GM18909 (cell line): Measurements from ENCODE around the gene ZNF385D.

Experiments used
- ATAC-seq: cut with Tn5 transposase; IDR thresholded peaks from one replicate; pipeline ENCODE4 v1.9.1; 2021; ENCODE audit warnings: mild to moderate bottlenecking; ENCODE audit not compliant: unreplicated experiment, poor library complexity

ZNF385D gene

DNA sequence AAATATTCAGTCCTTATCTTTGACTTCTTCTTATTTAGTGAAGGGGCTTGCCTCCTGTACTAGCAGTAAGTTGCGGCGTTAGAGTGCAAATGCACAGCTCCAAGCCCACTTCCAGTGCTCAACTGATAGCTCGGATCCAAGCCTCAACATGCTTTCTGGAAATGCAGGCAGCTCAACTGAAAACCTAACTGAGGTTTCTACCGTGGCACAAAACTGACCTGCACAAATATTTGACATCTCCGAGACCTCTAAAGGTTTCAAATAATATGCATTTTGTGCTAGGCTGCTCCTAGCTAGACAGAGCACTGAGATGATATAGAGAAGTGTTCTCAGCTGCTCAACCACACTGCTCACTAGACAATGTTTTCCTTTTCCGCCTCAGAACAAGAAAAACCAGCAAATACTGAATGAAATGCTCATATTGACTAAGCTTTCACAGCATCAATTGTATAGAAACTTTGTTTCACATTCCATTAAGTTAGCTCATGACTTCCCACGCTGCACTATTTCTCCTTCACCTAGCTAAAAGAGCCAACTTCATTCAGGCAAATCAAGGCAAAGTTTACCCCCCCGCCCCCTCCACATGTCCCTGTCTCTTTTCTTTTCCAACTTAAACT is 822 bp downstream of the ZNF385D start:
- ATAC-seq, result no peak

DNA sequence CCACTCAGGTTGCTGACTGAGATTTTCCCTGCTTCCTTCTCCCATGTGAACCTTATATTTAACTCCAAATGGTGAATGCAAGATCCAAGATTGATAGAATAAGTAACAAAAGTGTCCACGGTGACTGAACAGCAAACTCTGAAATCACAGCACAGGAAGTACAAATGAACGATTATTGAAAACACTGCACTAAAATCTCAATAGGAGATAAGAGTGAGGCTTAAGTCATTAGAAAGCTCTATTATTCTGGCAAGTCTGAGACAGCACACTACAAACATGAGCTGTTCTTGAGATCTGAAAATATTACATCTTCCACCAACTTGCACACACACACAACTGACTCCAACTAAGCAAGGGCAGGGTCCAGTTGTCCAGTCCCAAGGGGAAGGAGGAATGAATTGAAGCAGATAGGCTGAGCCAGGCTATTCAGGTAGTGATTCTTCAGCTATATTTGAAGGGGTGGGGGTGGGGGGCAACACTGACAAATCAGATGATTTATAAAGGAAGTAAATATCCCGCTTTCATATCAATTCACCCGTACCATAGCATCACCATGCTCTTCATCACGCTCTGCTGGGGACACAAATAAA is 2.9 kb downstream of the ZNF385D start:
- ATAC-seq, result no peak

DNA sequence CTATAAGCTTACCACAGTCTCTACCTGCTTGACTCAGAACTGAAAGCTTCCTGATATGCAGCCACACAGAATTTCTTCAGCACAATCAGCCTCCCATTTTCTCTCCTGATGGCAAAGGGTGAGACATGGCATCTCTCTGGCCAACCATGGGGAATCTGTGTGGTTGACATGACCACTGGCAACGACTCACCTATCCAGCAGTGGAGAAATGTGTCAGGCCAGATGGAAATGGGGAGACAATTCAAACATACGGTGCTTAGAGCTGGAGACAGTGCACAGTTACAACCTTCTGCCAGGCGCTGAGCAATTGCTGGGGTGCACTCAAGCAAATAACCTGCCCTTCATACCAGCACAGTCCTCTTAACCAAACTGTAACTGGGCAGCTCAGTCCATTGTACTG is 3.6 kb downstream of the ZNF385D start:
- ATAC-seq, result no peak

DNA sequence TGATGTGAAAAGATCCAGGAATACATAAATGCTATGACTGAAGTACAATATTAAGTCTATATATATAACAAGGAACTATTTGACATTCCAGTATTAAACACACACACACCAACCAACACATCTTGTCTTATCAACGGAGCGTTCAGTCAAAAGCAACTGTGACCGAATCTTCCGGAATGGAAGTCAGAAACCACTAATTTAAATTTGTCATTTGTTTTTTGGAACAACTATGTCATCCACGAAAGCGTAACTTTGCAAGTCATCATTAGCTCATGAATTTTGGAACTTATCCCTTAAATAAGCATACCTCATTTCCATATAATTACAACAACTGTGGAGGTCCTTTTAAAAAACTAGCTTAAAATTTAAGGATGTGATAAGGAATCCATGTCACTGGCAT is 5.0 kb downstream of the ZNF385D start:
- no peak for ATAC-seq

DNA sequence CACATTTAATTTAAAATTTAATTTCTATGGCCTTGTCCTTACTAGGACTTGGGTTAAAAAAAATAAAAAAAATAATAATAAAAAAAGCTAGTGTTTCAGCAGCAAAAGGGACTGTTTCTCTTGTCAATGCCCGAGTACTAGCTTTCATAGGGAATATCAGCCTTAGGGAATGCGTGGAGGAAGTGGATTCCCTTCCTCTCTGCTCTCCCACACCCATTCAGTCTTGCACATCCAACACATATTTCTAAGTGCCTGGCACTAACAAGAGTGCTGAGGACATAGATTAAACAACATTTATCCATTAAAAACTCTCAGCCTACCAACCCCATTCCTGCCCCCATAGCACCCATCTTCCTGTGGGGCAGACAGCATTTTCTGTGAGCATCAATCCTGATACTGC is 6.2 kb downstream of the ZNF385D start:
- ATAC-seq, result no peak

DNA sequence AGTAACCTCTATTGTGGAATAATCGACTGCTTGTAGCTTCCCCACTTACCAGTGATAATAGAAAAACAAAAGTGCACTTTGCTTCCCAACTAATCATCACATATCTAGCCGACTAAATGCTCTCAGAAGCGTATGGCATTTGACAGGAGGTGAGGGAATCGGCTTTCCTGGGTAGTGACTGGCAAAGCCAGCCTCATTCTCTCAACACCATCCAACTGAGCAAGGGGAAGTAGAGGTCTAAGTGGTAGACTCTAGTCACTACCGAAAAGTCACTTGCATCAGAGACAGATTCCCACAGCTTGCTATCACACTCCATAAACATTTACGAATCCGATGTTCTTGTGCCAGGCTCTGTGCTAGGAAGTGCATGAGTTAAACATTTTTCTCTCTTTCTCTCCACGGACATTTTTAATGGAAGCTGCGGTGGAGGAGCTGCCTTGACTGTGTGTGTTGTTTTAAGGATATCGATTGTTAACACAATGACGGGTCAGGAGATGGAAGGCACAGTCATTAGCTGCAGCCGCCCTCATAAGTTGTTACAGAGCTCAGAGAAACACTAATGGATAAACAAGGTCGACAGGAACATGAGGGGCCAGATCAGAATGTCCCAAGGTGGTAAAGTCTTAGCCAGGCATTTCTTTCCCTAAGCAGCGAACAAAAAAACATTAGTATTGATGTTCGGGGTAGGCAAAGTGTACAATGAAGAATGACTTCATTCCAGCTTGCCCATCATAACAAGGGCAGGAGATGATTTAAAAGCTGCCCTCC is 11.9 kb downstream of the ZNF385D start:
- no peak for ATAC-seq

DNA sequence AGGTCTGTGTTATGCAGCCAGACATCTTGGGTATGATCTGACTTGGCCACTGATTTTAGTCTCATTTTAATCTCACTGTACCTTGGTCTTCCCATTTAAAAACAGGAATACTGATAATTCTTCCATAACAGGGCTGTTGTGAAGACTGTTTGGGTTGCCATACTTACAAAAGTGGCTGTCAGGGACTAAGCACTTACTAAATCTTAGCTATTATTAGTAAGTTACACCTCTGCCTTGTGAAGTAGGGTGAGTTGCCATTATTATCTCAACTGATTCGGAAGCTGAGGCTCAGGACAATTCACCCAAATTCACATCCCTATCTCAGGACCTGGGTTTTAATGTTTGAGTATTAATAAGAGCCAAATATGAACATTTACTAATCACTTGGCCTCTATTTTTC is 12.7 kb downstream of the ZNF385D start:
- ATAC-seq, result no peak

DNA sequence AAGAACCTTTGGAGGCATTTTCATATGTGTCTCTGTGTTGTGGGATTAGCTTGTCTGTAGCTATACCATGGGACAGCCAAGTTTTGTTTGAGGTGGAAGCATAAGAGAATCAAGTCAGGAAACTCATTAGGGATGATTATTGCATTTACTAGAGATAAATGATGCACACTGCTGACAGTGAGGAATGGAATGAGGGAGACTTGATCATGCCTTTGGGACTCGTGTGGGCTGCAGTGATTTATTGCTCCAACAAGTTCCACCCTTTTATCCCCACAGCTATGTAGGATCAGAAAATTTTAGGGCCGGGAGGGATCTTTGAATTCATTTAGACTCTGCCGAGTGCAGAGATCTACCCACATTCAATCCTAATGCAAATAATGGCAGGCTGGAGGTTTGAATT is 16.3 kb downstream of the ZNF385D start:
- ATAC-seq, result no peak

DNA sequence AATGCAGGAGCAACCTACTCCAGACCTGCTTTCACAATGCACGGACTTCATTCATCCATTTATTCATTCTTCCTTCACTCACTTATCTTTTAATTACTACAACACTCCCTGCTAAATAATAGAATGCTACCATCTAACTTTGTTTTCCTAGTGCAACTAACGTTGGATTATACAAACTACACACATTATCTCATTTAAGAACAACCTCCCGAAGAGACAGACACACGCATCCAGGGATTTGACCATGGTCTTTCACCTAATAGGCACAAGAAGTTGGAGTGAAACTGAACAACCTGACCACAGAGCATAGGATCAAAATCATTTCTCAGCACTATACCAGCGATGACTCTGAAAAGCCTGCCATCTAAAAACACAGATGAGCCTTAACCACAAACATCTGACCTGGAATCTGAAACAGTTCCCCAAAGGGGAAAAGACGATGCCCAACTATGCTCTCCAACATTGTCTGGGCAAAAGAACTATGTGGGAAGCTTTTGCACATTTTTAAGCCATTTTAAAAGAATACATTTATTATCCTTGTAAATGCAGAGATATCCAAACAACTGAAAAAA is 21.0 kb downstream of the ZNF385D start:
- ATAC-seq, result no peak

DNA sequence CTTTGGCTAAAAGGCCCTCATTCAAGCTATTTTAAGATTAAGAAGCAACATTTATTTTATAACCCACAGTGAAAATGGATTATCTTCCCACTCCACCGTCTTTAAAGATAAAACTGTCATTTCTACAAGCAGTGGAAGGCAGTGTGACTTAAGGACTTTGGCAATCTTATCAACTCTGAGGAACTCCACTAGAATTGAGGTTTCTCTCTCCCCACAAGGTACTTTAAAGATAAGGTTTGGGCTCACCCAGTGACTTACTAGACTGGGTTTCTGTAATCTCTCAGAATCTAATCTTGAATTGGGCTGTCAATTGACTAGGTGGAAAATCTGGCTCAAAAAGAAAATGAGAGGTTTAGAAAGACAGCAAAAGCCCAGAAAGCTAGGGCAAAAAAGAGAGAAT is 21.7 kb downstream of the ZNF385D start:
- ATAC-seq, result no peak

DNA sequence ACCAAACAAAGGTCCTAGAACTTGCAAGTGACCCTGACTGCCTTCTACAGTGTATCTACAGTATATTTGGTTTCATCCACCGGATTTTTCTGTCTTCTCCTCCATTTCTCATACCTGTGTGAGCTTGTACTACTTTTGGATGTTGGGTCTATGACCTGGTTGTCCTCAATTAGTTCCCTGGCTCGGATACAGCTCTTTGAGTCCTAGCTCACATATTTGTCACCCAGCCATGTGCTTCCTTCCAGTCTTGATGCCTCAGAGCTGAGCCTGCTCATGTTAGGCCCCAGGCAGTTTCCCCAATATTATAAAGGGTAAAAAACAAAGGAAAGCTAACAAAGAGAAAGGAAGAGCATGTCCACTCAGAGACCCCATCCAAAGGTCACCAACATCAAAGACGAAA is 28.2 kb downstream of the ZNF385D start:
- no peak for ATAC-seq

DNA sequence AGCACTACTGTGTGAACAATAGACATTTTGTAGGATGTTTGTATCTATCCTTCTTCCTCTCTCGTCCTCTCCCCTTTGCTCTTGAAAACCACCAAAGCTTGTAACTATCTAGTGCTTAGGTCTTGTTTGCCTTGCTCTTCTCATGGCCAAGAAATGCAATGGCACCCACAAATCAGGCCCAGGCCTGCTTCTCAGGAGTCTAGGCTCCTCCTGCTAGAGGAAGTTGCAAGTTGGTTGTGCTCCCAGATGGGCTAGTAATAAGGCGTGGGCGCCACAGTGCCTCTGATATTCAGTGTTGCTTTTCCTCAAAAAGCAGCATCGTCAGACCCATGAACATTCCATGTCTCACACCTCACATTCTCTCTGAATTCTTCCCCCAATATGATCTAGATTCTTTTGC is 28.7 kb downstream of the ZNF385D start:
- ATAC-seq, result no peak

DNA sequence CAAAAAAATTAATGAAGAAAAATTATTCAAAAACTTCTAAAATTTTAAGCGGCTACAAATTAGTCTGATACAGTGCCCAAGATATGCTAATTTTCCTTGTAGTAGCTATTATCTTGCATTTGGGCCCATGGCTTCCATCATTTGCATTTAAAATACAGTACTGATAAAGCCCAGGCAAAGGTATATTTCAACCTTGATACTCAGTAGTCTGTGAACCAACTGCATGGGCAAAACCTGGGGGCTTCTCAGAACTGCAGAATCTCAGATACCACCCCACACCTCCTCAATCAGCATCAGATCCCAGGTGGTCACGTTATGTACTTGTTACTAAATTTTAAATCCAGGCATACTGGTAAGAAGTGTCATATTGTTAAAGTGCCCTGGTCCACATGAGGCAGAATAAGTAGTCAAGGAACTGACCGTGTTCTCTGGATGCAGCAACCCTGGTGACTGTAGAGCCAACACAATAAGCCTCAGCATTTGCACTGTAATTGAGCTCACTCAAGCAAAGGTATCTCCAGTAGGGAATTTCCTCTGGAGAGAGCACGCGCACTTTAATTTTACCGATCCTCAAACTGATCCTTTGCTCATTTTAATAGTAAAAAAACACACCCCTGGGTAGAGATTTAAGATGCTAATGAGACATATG is 31.9 kb downstream of the ZNF385D start:
- no peak for ATAC-seq

DNA sequence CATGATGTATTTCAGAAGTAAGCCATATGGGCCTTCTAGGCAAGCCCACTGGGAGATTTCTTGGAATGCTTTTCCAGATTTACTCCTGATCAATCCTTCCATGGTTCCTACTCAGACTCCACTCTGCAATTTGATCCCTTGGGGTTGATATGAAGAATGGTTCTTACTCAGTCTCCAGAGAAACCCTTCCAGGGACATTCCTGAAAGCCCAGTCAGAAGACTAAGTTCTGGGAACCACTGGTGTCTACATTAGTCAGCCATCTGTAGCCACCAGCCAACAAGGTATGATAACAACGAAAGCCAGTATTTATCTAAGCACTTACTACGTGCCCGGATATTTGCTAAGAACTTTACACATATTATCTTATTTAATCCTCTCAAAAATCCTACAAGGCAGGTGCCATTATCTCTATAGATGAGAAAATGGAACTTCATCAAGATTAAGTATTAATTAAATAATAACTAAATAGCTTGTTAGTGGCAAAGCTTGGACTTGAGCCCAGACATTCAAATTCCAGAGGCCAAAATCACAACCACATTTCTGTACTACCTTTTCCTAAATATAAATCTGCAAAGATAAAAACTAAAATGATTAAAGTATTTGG is 32.7 kb downstream of the ZNF385D start:
- ATAC-seq, result no peak

DNA sequence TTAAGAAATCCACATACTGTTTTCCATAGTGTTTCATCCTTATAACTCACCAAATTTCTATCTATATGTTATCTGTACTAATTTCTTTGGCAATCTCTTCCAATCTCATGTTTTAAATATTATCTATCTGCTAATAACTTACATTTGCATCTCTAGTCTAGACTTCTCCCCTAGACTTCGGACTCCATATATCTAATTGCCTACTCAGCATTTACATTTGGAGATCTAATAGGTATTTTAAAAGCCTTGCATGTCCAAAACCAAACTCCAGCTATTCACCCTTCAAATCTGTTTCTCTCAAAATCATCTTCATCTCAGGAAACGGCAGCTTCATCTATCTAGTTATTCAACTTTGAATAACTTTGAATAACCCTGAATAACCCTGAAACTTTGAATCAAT is 35.3 kb downstream of the ZNF385D start:
- ATAC-seq, result no peak

DNA sequence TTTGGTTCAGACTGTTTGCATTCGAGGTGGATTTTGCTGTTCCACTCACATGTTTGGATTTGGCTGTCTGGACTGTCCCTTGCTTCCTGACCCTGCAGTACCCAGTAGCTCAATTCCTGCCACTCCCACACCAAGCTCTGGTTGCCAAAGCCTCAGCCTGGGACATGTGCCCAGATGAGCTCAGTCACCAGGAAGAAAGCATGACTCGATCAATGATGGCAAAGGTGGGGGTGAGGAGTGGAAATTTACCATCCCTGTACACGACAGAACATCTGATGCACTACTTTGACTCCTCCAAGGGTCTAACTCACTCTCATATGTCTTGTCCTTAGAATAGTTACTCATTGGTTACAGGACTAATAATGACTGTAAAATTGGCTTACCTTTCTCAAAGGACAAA is 45.2 kb downstream of the ZNF385D start:
- no peak for ATAC-seq

DNA sequence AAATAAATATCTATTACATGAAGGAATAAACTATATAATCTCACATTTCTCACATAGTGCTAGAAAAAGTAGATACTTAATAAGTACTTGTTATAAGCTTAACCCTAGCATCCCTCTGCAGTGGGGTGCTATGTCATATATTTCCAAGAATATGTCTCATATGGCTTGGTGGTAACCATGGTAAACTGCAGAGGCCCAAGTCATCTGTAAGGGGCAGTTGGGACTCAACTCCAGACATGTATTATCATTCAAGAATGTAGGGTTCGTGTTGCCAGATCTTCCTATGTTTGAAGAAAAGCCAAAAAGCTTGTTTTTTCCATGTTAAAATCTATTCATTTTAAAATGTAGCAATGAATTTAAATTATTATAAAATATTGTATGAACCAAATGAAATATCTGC is 46.2 kb downstream of the ZNF385D start:
- no peak for ATAC-seq

DNA sequence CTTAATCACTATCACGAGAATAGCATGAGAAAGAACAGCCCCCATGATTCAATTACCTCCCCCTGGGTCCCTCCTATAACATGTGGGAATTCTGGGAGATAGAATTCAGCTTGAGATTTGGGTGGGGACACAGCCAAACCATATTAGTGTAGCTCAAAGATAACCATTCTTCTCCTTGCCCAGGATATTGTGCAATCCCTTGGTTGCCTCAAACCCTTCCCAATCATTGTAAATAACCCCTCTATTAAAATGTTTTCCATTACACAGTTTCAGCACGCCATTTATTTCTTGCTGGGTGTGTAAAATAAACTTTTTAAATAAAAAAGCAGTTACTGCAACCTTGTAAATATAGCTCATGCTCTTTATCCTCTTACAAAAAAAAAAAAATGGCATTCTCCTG is 47.7 kb downstream of the ZNF385D start:
- no peak for ATAC-seq

DNA sequence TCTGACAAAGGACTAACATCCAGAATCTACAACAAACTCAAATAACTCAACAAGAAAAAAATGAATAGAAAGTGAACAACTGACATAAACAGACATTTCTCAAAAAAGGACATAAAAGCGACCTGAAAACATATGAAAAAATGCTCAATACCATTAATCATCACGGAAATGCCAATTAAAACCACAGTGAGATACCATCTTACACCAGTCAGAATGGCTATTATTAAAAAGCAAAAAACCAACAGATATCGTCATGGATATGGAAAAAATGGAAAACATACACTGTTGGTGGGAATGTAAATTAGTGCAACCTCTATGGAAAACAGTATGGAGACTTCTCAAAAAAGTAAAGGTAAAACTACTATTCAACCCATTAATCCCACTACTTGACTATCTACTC is 53.3 kb downstream of the ZNF385D start:
- ATAC-seq, result no peak

DNA sequence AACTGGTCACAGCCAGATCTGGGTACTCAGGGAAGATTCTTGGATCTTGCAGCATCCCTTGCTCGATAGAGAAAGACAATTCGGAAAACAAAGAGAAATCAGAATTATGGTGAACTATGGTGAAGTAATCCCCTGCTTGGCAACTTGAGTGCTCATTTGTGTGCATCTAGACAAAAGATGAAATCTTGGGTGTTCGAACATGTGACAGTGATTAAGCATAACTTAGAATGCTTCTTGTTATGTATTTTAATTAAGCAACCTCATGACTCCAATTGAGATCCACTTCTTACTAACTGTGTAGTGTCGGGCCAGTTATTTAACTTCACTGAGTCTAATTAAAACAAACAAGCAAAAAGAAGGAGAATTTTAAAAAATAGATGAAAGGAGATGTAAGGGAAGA is 56.5 kb downstream of the ZNF385D start:
- ATAC-seq, result no peak

DNA sequence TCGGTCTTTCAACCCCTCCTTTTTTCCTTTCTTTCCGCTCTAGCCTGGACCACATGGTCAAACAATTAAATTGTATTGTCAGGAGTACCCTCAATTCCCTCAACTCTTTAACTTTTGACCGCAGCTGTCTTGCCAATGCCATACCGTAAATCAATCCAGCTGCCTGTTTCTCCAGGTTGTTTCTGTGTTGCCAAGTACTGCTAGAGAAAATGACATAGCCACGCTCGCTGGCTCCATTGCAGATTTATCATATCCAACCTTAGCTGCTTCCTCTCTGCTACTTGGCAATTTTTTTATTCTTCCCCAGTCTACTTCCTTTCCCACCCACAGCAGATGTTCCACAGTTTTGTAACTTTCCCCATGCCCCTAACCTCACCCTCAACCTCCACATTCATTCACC is 60.0 kb downstream of the ZNF385D start:
- no peak for ATAC-seq
